Uterus (tissue), 4 donors: Measurements from ENCODE around the gene GNAT1. TPM values are rescaled to one million over a fixed set of nuclear protein-coding genes. Genes with fewer than 3 reads are reported as not detected.
"Not testable (repeated sequence)": the region's sequence is repeated elsewhere in the genome, so short reads cannot be mapped to it uniquely, and the experiment has no call there.

Source experiments
- DNase-seq, 2 donors: peaks; one replicate each; pipeline ENCODE4 v3.0.0-alpha.2; 2019 to 2020
- H3K27ac ChIP-seq, 2 donors: fragments of 200-600 bp; sonication (generic); 1 replicate in 1 of 2; 2 replicates in 1 of 2; pipeline ENCODE4 v1.5.1; 2016 to 2018
- H3K27me3 ChIP-seq, 2 donors: fragments of 200-600 bp; sonication (generic); one replicate each; pipeline ENCODE4 v1.5.1; 2018 to 2019; ENCODE audit warnings: control low read depth in 1 of 2
- H3K36me3 ChIP-seq, 2 donors: fragments of 200-600 bp; sonication (generic); one replicate each; pipeline ENCODE4 v1.5.1; 2019; ENCODE audit warnings: control low read depth in 1 of 2
- H3K4me1 ChIP-seq, 2 donors: fragments of 200-600 bp; sonication (generic); one replicate each; pipeline ENCODE4 v1.5.1; 2018 to 2019; ENCODE audit warnings: control low read depth in 1 of 2
- H3K4me3 ChIP-seq, 2 donors: fragments of 200-600 bp; sonication (generic); 1 replicate in 1 of 2; 2 replicates in 1 of 2; pipeline ENCODE4 v1.5.1; 2018 to 2019; ENCODE audit warnings: mild to moderate bottlenecking in 1 of 2
- H3K9me3 ChIP-seq, 2 donors: fragments of 200-600 bp; sonication (generic); one replicate each; pipeline ENCODE4 v1.5.1; 2019; ENCODE audit warnings: control low read depth in 1 of 2
- POLR2A ChIP-seq, 2 donors: fragments of 450-650 bp; IDR thresholded peaks; one replicate each; pipeline ENCODE4 v1.6.1; 2016; ENCODE audit warnings: antibody characterized with exemption in 2 of 2, mild to moderate bottlenecking in 1 of 2, moderate library complexity in 1 of 2
- intact Hi-C: fragments of 100-400 bp; cut with DNase I; formaldehyde crosslinking; loops from one replicate; pipeline ENCODE4 v1.15.1; 2023; ENCODE audit warnings: low total_unique reads
- total RNA-seq, 4 donors: library from RNA; depleted of rRNA in 3 of 4; stranded (reverse); fragments of >200 nt in 3 of 4; gene quantifications; one replicate each; pipeline versions ENCODE4 v1.1.0 to v1.2.4, GENCODE V29; 2014 to 2023
- TF ChIP-seq, protein P1 (sequence below), 4 experiments: fragments of 200-600 bp in 2 of 4; fragments of 450-650 bp in 2 of 4; sonication (generic) in 2 of 4; IDR thresholded peaks; one replicate each; pipeline ENCODE4 v1.5.1; 2016 to 2019; ENCODE audit warnings: antibody characterized with exemption in 4 of 4, mild to moderate bottlenecking in 2 of 4, moderate library complexity in 1 of 4
- donor health status: DM: yes; HTN: yes; CAD: no.

The GNAT1 gene
- total RNA-seq, 4 donors from 2014 or later = not detected

DNA sequence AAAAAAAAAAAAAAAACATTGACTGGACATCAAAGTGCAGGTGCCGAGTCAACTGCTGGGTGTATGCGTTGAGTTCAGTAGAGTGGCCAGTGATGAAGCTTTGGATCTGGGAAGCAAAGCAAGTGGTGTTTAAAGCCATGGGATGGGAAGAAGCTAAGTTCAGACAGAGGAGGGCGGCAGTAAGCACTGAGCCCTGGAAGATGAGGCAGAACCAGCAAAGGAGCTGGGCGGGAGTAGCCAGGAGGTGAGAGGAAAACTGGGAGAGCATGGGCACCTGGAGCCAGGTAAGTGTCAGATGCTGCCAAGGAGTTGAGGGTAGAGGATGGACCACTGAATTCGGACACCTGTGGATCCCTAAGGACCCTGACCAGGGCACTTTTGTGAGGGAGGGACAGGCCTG is 33.2 kb downstream of the GNAT1 start:
- Histone ChIP-seq H3K4me1 (no peaks in the 10 kb centered on the region), H3K9me3 (no peaks in the 10 kb centered on the region), H3K27ac (no peak overlapping the region), H3K36me3 (no peaks in the 10 kb centered on the region), H3K4me3 (no peak overlapping the region), H3K27me3 (no peaks in the 10 kb centered on the region)
- DNase-seq = no peak
- intact Hi-C loops = loop anchor here (5.0 kb wide), 2 partner anchors 32 to 48 kb away; partner anchors contain the start of gene GNAT1
- no peak for TF ChIP-seq POLR2A (IDR thresholded peaks at IDR 0.05)
- TF ChIP-seq, protein P1, sequence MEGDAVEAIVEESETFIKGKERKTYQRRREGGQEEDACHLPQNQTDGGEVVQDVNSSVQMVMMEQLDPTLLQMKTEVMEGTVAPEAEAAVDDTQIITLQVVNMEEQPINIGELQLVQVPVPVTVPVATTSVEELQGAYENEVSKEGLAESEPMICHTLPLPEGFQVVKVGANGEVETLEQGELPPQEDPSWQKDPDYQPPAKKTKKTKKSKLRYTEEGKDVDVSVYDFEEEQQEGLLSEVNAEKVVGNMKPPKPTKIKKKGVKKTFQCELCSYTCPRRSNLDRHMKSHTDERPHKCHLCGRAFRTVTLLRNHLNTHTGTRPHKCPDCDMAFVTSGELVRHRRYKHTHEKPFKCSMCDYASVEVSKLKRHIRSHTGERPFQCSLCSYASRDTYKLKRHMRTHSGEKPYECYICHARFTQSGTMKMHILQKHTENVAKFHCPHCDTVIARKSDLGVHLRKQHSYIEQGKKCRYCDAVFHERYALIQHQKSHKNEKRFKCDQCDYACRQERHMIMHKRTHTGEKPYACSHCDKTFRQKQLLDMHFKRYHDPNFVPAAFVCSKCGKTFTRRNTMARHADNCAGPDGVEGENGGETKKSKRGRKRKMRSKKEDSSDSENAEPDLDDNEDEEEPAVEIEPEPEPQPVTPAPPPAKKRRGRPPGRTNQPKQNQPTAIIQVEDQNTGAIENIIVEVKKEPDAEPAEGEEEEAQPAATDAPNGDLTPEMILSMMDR (IDR thresholded peaks at IDR 0.05) = no peak

DNA sequence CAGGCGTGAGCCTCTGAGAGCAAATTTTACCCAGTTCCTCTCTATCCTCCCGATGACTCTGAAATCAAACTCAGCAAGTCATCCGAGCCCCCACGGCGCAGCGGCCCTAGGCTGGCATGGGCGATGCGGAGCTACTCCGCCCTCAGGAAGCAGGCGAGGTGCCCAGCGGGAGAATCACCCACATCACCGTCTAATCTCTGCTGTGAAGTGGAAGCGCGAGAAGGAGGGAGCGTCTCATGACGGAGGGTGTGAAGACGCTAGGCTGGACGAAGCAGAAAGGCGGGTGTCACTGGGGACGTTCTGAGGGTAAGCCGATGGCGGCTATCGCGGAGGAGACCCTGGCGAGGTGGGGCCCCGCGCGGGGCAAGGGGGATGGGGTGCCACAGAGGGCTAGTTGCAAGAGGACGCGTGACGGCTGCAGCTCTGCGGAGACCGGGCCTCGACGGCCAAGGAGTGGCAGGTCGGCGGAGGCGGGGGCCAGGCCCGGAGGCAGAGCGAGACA is 35.5 kb downstream of the GNAT1 start:
- TF ChIP-seq POLR2A (IDR thresholded peaks at IDR 0.05) = no peak
- TF ChIP-seq, protein P1 (IDR thresholded peaks at IDR 0.05) = no peak
- no peak for DNase-seq
- no peaks in the 10 kb centered on the region for H3K27me3 ChIP-seq
- no peaks in the 10 kb centered on the region for H3K4me1 ChIP-seq
- H3K4me3 ChIP-seq = peak overlapping the region; percentile 35 to 60
- intact Hi-C loops = loop anchor here (5.0 kb wide), 2 partner anchors 35 to 45 kb away; partner anchors contain the start of gene GNAT1
- no peaks in the 10 kb centered on the region for H3K9me3 ChIP-seq
- peak overlapping the region; percentile 78 to 82 for H3K27ac ChIP-seq
- H3K36me3 ChIP-seq = no peaks in the 10 kb centered on the region

DNA sequence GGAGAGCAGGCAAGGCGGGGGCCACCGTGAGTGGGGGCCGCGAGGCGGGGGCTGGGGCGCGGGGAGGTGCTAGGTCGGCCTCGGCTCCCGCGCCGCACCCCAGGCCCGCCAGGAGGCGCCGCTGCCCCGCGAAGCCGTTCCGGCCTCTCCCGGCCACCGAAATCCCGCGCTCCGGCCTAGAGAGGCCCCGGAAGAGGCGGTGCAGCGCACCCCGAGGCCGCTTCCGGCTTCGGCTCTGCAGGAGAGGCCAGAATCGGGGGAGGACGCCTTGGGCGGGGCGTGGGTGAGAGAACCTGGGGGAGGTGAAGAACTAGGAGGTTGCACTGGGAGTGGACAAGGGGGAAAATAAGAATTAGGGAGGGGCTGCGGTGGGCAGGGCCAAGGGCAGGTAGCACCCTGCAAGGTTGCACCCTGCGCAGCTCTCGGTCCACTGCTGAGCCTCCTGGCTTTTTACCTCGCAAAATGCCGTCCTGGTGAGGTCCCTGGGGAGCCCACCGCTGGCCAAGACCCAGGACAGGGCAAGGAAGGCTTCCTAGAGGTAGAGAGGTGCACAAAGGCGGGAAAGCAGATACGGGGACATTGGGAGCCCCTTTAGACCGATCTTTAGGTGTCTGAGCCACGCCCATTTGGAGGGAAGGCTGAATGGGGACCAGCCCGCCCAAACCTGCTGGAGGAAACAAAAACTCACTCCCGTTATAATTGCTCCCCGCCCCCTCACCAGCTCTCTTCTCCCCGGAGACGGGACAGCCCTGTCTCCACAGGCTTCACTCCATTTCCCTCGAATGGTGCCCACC is 36.2 kb downstream of the GNAT1 start:
- Histone ChIP-seq H3K27me3 (no peaks in the 10 kb centered on the region), H3K27ac (peak overlapping the region; percentile 78 to 82), H3K4me1 (no peaks in the 10 kb centered on the region), H3K9me3 (no peaks in the 10 kb centered on the region), H3K36me3 (no peaks in the 10 kb centered on the region), H3K4me3 (peak overlapping the region; percentile 35 to 60)
- peak; percentile 89 to 93 for DNase-seq
- TF ChIP-seq, protein P1 (IDR thresholded peaks at IDR 0.05) = peak; percentile 85 to 98 (median 96)
- peak; percentile 37 to 51 for TF ChIP-seq POLR2A (IDR thresholded peaks at IDR 0.05)
- intact Hi-C loops = loop anchor here (5.0 kb wide), 2 partner anchors 35 to 45 kb away; partner anchors contain the start of gene GNAT1

DNA sequence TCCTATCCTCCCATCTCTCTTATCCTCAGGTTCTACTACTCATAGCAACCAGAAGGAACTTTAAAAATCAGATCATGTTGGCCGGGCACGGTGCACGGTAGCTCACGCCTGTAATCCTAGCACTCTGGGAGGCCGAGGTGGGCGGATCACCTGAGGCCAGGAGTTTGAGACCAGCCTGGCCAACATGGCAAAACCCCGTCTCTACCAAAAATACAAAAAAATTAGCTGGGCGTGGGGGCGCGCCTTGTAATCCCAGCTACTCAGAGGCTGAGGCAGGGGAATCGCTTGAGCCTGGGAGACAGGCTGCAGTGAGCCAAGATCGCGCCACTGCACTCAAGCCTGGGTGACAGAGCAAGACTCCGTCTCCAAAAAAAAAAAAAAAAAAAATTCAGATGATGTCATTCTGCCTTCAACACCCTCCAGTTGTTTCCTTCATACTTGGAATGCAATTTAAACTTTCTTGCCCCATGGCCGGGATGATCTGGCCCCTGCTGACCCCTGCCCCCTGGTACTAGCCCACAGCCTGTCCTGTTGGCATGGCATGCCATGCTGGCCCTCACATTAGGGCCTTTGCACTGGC is 36.9 kb downstream of the GNAT1 start:
- not testable (repeated sequence) for H3K27me3 ChIP-seq, DNase-seq, H3K4me1 ChIP-seq, H3K36me3 ChIP-seq, H3K9me3 ChIP-seq
- intact Hi-C loops = loop anchor here (5.0 kb wide), 2 partner anchors 36 to 44 kb away; partner anchors contain the start of gene GNAT1
- Histone ChIP-seq H3K27ac (peak overlapping the region; percentile 78 to 82), H3K4me3 (peak overlapping the region; percentile 35 to 60)

DNA sequence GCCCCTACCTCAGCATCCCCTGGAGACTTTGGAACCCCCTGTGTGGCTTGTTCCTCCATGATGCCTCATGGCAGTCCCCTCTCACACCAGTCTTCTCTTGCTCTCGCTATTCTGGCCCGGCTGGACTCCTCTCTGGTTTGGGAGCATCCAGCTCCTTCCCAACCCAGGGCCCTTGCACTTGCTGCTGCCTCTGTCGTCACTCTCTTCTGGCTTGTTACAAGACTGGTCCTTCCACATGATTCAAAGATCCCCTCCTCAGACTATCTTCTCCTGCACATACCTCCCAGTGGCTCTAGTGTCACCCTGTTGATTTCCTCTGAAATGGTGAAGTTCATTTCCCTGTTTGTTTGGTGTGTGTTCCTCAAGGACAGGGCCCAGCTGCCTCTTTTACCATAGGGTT is 38.1 kb downstream of the GNAT1 start:
- no peak overlapping the region for H3K4me3 ChIP-seq
- H3K27me3 ChIP-seq = no peaks in the 10 kb centered on the region
- H3K36me3 ChIP-seq = no peaks in the 10 kb centered on the region
- no peak for DNase-seq
- no peaks in the 10 kb centered on the region for H3K4me1 ChIP-seq
- intact Hi-C loops = loop anchor here (5.0 kb wide), 2 partner anchors 37 to 43 kb away; partner anchors contain the start of gene GNAT1
- no peaks in the 10 kb centered on the region for H3K9me3 ChIP-seq
- TF ChIP-seq POLR2A (IDR thresholded peaks at IDR 0.05) = no peak
- TF ChIP-seq, protein P1 (IDR thresholded peaks at IDR 0.05) = no peak
- H3K27ac ChIP-seq = no peak overlapping the region
